CD4-positive, alpha-beta T cell treated with Interleukin-15 for 4 hours (primary cell): Measurements from ENCODE around the gene POLDIP2.

Experiments used
- DNase-seq: peaks from one replicate; pipeline ENCODE4 v3.0.0-alpha.2; 2020; ENCODE audit warnings: low spot score

Gene POLDIP2

DNA sequence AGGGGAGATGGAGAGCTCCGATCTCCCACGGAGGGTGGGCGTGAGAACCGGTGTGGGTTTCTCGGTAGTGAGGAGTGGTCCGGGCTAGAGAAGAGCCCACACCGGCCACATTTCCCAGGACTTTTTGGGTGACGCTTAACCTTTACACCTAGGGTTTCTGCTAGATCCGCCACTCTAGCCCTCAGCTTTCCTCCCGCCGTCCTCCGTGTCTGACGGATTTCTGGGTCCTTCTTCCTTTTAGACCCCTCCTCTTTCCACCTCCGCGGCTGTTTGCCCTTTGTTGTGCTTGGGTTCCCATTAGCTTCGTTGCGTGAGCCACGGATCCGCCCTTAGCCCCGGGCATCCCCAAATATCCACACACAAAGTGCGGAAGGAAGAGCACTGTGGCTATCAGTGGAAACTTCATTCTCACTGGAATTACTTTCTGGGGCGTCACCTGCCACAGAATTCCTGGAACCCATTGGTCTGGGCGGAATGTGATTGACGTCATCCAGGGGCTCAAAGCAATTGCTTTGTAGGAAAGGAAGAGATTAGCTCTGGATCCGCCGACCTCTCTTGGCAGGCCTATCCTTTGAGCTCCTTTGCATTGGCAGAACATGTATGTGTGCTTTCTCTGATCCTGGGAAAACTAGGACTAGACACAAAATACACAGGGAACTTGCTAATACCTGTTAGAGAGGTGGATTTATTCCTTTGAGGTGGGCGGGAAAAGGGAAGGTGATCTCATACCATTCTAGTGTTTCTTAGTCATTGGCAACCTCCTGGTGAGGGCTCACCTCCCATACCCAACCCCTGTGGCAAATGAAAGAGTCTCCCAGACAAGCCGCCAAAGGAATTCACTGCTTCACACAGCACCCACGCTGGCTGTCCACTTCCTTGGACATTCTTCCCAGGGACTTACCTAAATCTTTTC is 21.1 kb downstream of the POLDIP2 start:
- DNase-seq, result peak; percentile 8

DNA sequence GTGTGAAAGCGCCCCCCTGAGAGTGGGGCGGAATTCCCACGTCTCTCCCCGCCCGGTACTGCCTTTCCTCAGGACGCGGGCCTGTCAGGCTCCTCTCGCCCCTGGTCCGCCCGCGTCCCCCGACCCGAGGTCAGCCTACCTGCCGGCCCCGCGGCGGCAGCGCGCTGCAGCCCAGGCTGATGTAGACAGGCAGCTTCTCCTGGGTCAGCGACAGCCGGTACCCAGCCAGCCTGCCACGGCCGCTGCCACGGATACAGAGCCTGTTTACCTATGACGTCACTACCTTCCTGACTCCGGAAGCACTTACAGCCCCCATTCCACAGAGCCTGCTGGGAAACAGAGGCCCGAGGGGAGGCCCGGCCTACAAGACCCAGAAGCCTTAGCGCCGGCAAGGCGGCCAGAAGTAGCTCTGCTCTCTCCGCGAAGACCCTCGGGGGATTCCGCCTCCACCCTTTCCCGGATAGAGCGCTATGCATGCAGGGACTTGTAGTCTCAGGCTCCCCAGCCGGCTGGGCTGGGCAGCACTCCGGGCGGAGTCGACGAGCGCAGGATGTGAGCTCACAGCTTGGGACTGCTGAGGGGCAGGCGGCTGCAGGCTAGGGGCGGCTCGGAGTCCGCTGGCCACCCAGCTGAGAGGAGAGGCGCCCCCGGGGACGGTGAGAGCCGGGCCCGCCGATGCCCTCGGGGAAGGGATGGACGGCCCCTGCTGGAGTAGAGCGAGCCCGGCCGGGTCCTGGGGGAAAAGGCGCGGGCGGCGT is 21.9 kb downstream of the POLDIP2 start, which contains the start of the genes IFT20 and TNFAIP1:
IFT20 (minus strand) TSS at position 272 of the 758 bp plus-strand sequence. CDS start 3,487 bp downstream, outside the sequence.
TNFAIP1 (plus strand) TSS at position 561 of the 758 bp plus-strand sequence. CDS start 3,761 bp downstream, outside the sequence.
- peak; percentile 98 for DNase-seq

DNA sequence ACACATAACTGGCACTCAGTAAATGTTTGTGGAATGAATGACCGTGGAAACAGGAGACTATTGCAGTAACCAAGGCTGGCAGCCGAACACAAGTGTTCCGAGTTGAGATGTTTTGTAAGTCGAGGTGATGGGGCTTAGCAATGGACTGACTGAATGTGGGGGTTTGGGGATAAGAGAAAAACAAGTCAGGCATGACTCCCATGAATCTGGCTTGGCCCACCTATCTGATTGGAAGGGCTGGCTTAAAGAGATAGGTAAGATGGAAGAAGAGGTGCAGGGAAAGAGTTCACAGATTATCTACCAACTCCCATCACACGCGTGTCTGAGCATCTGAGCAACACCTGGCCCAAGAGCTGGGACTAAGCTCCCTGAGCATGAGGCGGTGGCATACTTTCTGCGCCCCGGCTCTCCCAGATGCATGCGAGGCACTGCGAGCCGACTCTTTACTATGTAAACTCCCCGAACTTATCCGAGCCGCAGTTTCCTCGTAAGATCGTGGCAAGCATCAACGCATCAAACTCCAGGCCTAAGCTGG is 22.6 kb downstream of the POLDIP2 start:
- DNase-seq, result no peak

DNA sequence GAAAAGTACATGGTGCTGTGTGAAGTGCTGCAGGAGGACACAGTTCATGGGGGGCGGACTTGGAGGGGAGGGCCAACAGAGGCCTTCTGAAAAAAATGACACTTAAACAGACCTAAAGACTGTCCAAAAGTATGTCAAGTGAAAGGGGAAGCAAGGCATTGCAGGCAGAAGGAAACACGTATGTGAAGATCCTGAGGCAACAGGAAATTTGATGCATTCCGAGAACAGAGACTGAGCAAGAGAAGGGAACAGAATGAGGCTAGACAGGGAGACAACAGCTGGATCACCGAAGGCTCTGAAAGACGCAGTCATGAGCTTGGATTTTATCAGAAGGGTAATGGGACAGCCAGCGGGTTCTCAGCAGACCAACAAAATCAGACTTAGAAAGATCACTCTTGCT is 23.2 kb downstream of the POLDIP2 start:
- no peak for DNase-seq

DNA sequence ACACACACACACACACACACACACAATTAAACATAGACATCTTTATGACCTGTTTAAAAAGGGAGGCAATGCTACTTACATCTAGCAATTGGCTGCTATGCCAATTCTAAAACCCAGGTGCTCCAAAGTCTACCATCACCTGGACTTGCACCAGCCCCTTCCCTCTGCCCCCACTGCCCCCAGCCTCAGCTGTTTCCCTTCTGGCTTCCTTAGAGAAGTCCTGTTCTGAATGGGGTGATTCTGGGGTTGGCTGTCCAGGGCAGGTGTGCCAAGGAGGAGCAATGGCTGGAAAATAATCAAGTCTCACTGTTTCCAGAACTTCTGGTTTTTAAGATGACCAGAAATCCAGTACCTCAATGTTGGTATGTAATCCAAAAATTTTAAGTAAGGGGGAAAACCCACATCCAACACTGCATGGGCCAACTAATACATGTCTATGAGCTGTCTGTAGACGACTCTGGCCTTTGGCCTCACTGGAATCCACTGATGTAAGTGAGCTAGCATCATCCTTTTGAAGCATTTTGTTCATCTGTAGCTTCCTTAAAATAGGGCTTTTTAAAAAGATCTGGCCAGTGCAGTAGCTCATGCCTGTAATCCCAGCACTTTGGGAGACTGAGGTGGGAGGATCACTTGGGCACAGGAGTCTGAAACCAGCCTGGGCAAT is 24.1 kb downstream of the POLDIP2 start:
- no peak for DNase-seq

DNA sequence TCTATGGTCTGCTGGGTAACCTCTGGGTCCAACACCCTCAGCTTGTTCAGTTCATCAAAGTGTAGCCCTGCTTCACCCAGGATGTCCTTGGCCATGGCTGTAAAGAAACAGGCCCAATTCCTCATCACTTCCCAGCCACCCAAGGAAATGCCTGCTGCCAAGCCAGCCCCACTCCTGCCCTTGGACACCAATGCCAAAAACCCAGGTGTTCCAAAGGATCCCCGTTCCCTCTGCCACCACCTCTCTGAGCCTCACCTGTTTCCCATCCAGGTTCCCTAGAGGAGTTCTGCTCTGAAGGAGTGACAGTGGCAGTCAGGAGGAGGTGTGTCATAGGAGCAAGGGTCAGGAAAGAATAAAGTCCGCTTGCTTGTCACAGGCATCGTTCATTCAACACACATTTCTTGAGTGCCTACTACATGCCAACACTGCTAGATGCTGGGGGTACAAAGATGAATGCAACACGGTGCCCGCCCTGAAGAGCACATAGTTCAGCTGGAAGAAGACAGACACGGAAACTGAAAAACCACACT is 25.4 kb downstream of the POLDIP2 start:
- no peak for DNase-seq

DNA sequence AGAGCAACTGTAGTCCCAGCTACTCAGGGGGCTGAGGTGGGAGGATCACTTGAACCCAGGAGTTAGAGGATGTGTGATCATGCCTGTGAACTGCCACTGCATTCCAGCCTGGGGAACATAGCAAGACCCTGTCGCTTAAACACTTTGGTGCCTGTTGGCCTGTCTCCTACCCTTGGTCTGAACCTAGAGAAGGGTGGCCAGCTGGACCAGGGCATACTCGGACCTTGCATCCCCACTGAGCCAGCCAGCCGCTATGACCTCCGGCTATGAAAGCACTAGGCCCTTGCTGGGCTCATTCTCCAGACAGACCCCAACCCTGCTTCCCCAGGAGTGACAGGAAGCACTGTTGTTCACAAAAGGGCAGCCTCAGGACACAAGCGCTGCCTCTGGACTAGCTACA is 26.7 kb downstream of the POLDIP2 start:
- no peak for DNase-seq

DNA sequence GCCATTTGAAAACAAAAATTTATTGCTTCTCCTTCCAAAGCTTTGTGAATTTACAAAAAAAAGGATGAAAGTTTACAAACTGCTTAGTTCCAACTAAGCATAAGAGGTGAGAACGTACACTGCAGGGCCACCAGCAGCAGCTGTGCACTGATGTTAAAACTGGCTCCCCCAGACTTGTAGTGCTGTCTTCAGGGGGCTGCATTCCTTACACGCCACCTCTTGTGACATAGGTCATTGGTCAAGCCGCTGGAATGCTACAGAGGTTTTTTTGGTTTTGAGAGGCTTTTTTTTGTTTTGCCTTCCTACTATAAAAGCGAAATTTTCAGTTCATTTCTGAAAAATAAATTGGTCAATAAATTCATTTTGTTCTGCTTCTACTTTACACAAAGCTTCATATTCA is 29.0 kb downstream of the POLDIP2 start:
- DNase-seq, result no peak

DNA sequence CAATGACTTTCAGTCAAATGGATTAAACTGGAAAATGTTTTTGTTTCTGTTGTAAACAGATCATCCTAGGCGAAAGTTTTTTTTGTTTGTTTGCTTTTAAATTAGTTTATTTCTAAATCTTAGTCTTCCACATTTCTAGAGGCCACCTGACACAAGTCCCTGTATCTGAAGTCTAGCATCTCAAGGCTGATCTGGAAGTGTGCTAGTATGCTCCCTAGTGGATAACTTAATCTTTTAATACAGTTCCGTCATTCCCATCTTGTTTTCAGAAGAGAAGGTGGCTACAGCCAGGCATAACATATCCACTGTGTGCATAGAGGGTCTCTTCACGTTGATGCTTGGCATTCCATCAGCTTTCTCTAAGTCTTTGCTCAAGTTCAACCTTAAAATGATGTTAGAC is 29.6 kb downstream of the POLDIP2 start:
- DNase-seq, result no peak

DNA sequence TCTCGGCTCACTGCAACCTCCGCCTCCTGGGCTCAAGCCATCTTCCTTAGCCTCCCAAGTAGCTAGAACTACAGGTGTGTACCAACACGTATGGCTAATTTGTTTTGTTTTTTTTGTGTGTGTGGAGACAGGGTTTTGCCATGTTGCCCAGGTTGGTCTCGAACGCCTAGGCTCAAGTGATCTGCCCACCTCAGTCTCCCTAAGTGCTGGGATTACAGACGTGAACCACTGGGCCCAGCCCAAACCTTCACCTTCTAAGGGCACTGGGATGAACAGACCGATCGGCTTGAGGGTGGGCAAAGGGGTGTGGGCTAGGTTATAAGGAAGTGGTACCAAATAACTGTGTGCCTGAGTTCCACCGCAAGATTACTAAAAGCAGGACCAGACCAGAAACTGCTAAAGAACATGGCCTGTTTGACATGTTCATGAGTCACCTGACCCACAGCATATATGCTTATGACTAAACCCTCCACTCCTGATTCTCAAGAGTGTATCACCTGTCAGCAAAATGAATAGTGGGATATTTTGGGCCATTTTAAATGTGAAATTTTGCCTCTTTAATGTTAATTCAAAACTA is 30.2 kb downstream of the POLDIP2 start:
- no peak for DNase-seq

DNA sequence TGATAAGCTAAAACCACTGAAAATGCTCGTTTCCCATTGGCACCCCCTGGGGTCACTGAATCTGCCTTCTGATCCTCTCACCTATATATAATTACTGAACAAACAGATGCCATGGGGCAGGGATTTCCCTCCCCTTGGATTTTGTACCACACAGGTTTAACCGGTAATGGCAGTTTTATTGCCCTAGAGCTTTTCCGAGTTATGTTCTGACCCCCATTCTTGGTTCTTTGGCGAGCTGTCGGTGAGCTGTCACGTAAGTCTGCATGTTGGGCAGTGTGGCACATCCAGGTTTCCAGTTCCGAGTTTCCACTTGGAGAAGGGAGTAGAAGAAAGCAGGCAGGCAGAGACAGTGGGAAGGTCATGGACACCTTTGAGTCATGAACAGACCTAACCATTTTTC is 31.2 kb downstream of the POLDIP2 start:
- DNase-seq, result no peak

DNA sequence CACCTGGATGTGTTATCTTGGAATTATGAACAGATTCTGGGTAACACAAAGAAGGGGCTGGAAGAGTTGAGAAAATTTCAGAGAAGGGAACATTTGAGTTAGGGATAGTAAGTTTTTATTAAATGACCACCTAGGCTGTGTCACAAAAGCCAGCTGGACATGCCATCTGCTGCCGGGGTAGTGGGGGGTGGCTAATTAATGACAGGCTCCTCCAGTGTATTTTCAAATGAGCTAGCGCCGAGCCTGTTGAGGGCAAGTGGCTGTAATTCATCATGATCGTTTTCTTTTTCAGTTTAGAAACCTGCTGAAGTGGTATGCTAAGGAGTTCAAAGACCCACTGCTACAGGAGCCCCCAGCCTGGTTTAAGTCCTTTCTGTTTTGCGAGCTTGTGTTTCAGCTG is 32.1 kb downstream of the POLDIP2 start:
- DNase-seq, result no peak

DNA sequence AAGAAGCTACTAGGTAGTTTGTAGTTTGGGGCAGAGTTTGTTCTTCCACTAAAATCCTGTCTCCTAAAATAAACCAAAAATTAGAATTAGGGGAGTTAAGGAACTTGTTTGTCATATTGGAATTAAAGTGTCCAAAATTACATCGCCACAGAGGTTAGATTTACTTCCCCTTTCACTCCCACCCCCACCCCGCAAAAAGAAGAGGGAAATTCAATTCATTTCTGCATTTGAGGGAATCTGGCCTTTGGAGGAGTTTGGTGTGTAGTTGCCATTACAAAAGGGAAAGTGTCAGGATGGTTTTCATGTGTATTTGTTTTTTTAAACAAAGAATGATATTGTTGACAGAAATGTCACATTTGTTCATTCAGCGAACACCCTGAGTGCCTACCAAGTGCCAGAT is 32.5 kb downstream of the POLDIP2 start:
- DNase-seq, result no peak

DNA sequence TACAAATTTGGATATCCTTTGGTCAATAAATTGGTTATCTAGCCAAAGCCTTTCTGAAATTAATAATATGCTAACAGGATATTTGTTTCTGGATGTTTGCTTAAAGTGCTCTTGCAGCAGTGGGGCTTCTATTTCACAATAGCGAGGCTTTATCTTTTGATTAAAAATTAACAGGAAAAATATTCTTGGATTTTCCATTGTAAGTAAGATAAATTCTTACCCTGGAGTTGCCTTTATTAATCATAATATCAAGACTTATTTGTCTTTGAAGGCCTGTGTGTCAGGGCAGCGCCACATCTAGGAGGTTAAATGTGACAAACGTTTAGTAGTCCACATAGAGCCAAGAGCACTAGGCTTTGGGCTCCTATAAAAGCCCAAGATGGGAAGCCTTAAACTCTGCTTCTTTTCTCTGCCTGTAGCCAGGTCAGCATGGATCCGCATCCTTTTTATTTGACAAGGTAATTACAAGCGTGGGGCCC is 33.0 kb downstream of the POLDIP2 start:
- DNase-seq, result no peak

DNA sequence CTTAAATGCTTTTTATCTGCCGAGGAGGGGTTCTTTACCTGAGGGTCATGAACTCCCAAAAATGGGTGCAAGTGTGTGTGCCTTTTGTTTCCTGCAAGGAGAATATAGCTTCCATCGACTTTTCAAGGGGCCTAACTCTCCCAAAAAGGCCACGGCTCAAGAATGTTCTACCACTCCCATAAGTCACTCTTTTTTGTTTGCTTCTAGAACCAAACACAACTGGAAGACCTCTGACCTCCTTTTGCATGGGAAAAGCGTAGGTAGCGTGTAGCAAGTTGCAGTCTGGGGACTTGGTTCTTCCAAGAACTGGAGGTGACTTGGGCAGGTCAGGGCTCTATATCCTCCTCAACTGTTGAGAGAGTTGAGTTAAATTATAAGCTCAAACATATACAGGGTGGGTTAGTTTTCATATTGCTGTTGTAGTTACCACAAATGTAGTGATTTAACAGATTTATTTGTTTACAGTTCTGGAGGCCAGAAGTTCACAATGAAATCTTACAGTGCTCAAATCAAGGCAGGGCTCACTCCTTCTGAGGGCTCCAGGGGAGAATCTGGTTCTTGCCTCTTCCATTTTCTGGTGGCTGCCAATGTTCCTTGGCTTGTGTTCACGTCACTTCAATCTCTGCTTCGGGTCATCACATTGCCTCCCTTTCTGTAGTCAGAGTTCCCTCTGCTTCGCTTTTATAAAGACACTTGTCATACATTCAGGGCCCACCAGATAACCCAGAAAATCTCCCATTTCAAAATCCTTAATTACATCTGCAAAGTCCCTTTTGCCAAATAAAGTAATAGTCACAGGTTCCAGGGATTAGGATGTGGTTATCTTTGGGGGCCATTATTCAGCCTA is 36.9 kb downstream of the POLDIP2 start:
- DNase-seq, result no peak

DNA sequence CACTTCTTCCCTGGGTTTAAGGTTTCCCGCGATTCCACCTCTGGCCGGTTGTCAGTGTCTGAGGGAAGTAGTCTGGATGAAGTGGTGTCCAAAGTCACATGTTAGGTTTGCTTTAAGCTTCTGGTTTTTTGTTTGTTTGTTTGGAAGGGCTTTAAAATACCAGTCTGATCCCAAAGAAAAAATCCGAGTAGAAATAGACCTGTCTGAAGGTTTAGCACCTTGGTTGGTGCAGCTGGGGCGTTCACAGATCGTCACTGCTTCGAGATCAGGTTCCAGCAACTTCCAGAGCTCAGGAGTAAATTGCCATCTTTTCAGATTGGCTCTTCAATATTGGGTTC is 37.8 kb downstream of the POLDIP2 start:
- no peak for DNase-seq

DNA sequence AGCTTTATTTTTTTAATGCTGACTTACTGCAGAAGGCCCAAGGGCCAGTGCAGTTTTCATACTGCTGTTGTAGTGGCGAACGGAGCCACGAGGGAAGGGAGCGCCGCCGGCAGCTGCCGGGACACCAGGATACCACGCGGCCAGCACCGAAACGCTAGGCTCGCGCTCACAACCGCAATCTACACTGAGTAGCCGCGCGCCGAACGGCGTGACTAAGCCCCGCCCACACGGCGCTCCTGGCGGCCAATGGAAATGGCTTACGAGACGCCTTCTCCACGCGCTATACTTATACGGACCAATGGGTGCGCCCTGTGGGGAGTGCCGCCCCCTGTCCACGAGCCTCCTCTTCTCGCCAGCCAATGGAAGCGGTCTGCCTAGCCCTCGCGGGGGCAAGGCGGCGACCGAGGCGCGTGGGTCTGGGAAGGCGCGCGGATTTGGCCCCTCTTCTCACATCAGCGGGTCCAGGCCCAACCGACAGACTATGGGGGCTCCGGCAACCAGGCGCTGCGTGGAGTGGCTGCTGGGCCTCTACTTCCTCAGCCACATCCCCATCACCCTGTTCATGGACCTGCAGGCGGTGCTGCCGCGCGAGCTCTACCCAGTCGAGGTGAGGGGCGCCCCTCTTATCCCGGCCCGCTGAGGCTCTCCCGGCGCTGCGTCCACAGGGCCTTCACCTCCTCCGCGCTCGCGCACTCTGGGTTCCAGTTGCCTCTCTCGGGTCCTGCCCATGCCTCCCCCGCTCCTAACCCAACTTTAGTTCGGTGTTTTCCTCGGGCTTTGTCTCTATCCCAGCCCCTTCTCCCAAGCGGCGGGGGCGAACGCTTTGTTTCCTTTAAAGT is 38.3 kb downstream of the POLDIP2 start, which contains the start of gene TMEM97:
TMEM97 (plus strand) TSS at position 442 of the 839 bp plus-strand sequence; CDS start at position 482, 40 bp downstream.
- peak; percentile 93 for DNase-seq

DNA sequence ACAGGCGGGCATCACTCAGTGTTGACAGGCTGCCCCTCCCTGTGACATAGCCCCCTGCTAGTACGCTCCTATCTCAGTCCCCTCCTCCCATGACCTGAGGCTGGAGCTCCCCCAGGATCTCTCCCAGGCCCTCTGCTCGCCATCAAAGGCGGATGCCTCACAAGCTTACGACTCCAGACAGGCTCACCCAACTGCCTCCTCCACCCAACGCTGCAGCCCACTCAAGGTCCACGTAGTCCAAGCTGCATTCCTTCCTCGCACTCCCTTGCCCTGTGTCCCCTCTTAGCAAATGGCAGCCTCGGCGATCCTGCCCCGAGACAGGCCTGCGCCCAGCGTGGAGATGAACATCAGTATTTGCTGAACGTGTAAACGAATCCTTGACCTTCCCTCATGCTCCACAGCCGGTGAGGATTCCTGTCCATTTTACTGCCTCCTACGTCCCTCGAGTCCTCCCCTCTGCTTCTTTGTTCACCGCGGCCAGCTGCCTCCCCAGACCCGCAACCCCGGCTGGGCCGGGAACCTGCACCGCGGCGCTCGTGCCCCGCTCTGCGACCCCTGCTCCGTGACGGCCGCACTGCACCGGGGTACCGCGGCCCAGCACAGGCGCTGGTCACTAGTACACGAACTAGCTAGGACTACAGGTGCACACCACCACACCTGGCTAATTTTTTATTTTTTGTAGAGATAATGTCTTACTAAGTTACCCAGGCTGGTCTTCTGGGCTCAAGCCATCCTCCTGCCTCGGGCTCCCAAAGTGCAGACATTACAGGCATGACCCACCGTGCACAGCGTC is 39.2 kb downstream of the POLDIP2 start:
- no peak for DNase-seq
